Endothelial cell of umbilical vein (primary cell): Measurements from ENCODE around the gene IGFBPL1. TPM values are rescaled to one million over a fixed set of nuclear protein-coding genes. Genes with fewer than 3 reads are reported as not detected.

Source experiments
- BruUV-seq: library from RNA; stranded (reverse); fragments of 400-500 nt; replicated peaks from 2 replicates; lab custom pipeline; 2021; lab: Mats Ljungman, UMichigan
- CTCF ChIA-PET: fragments of 300-600, 350-600 bp; sonication (Branson Sonifier 250); formaldehyde crosslinking; loops from one replicate; lab custom pipeline; 2021; ENCODE audit warnings: antibody characterized with exemption, inconsistent platforms; lab: Charles Lee
- POLR2A ChIA-PET: fragments of 300-600, 350-600 bp; sonication (Branson Sonifier 250); formaldehyde crosslinking; loops from one replicate; lab custom pipeline; 2021; ENCODE audit warnings: antibody characterized with exemption, inconsistent platforms; lab: Charles Lee
- DNase-seq: peaks from one replicate; pipeline ENCODE4 v3.0.0-alpha.2; 2011; ENCODE audit warnings: low read depth, low spot score
- FAIRE-seq: peaks from 2 replicates; lab custom pipeline; 2011; peaks lifted over from hg19 to GRCh38; lab: Jason Lieb, UNC
- H2AFZ ChIP-seq: 2 replicates; pipeline ENCODE4 v1.6.0; 2012; ENCODE audit warnings: low read depth, low read length, control low read depth, inconsistent platforms
- H3K27ac ChIP-seq: 2 replicates; pipeline ENCODE4 v1.5.1; 2011; ENCODE audit warnings: low read depth, mild to moderate bottlenecking, control low read depth, low read length, moderate library complexity; ENCODE audit not compliant: insufficient read depth
- H3K27me3 ChIP-seq, 2 experiments: 2 replicates each; pipeline versions ENCODE4 v1.6.0 to v1.6.1; 2011; ENCODE audit warnings: low read length in 2 of 2, mixed read lengths in 1 of 2; ENCODE audit not compliant: control insufficient read depth in 2 of 2, insufficient read depth in 2 of 2
- H3K36me3 ChIP-seq, 2 experiments: 2 replicates in 1 of 2; 3 replicates in 1 of 2; pipeline ENCODE4 v1.5.1; 2011; ENCODE audit warnings: low read length in 2 of 2, mild to moderate bottlenecking in 1 of 2, moderate library complexity in 1 of 2; ENCODE audit not compliant: control insufficient read depth in 2 of 2, insufficient read depth in 2 of 2; ENCODE audit errors: extremely low read depth in 1 of 2
- H3K4me1 ChIP-seq: 3 replicates; pipeline ENCODE4 v1.5.1; 2011; ENCODE audit warnings: mild to moderate bottlenecking, low read length; ENCODE audit not compliant: control insufficient read depth, insufficient read depth; ENCODE audit errors: extremely low read depth
- H3K4me2 ChIP-seq: 2 replicates; pipeline ENCODE4 v1.6.1; 2011; ENCODE audit warnings: low read length, control low read depth, mixed read lengths; ENCODE audit not compliant: insufficient read depth
- H3K4me3 ChIP-seq, 3 experiments: fragments of 200-600 bp in 1 of 3; sonication (generic), shearing (Covaris generic) in 1 of 3; replicated peaks in 1 of 3; 2 replicates each; pipeline ENCODE4 v1.5.1; 2011 to 2016; ENCODE audit warnings: control low read depth in 3 of 3, low read length in 3 of 3, mild to moderate bottlenecking in 2 of 3, inconsistent platforms in 1 of 3, low read depth in 1 of 3, moderate library complexity in 1 of 3; ENCODE audit not compliant: insufficient read depth in 1 of 3
- H3K79me2 ChIP-seq: 2 replicates; pipeline ENCODE4 v1.6.0; 2012; ENCODE audit warnings: low read length, inconsistent platforms; ENCODE audit not compliant: control insufficient read depth, insufficient read depth
- H3K9ac ChIP-seq: replicated peaks from 2 replicates; pipeline ENCODE3; 2011; ENCODE audit warnings: low read length, control low read depth; ENCODE audit not compliant: insufficient read depth; ENCODE audit errors: extremely low read depth
- H3K9me1 ChIP-seq: replicated peaks from 3 replicates; pipeline ENCODE4 v1.6.0; 2011; ENCODE audit warnings: mild to moderate bottlenecking, low read length; ENCODE audit not compliant: control insufficient read depth, insufficient read depth; ENCODE audit errors: extremely low read depth
- H3K9me3 ChIP-seq: replicated peaks from 2 replicates; pipeline ENCODE4 v1.5.1; 2012; ENCODE audit warnings: low read length, inconsistent platforms; ENCODE audit not compliant: control insufficient read depth, insufficient read depth
- H4K20me1 ChIP-seq: replicated peaks from 2 replicates; pipeline ENCODE3; 2011; ENCODE audit warnings: mild to moderate bottlenecking, low read length; ENCODE audit not compliant: control insufficient read depth, insufficient read depth; ENCODE audit errors: extremely low read depth
- EZH2 ChIP-seq: IDR thresholded peaks from 2 replicates; pipeline ENCODE4 v1.6.1; 2012; ENCODE audit warnings: borderline replicate concordance, low read depth, mild to moderate bottlenecking, moderate library complexity, low read length, inconsistent platforms; ENCODE audit not compliant: severe bottlenecking
- FOS ChIP-seq: IDR thresholded peaks from 2 replicates; pipeline ENCODE4 v1.6.1; 2011; ENCODE audit warnings: mild to moderate bottlenecking, low read length, moderate library complexity, borderline replicate concordance; ENCODE audit not compliant: insufficient read depth
- GATA2 ChIP-seq: IDR thresholded peaks from 2 replicates; pipeline ENCODE4 v1.7.0; 2011; ENCODE audit warnings: low read depth, mild to moderate bottlenecking, moderate library complexity, mixed read lengths, low read length; ENCODE audit not compliant: insufficient read length, insufficient read depth
- JUN ChIP-seq: IDR thresholded peaks from 2 replicates; pipeline ENCODE4 v1.6.1; 2011; ENCODE audit warnings: borderline replicate concordance, low read depth; ENCODE audit not compliant: insufficient read length, insufficient read depth
- MYC ChIP-seq: IDR thresholded peaks from one replicate; pipeline ENCODE4 v1.6.1; 2011; ENCODE audit warnings: mild to moderate bottlenecking, low read depth, low read length
- POLR2A ChIP-seq: IDR thresholded peaks from 2 replicates; pipeline ENCODE4 v1.6.1; 2012; ENCODE audit warnings: low read depth, mild to moderate bottlenecking, control low read depth, low read length
- POLR2AphosphoS5 ChIP-seq: IDR thresholded peaks from 2 replicates; pipeline ENCODE4 v1.6.1; 2012; ENCODE audit warnings: low read depth, mild to moderate bottlenecking, control low read depth, low read length, moderate library complexity; ENCODE audit not compliant: insufficient read depth
- dilution Hi-C: fragments of 300-500 bp; cut with MboI; formaldehyde crosslinking; loops from one replicate; pipeline ENCODE4 v1.15.0; 2019; ENCODE audit warnings: low sequenced_read_pairs; ENCODE audit not compliant: extremely low pct_ligation_motif_present
- intact Hi-C: fragments of 100-400 bp; cut with micrococcal nuclease; formaldehyde crosslinking; loops from one replicate; pipeline ENCODE4 v1.10.0; 2022
- polyA plus RNA-seq, 4 experiments: library from polyadenylated mRNA; depleted of rRNA in 3 of 4; stranded (reverse) in 3 of 4; unstranded in 1 of 4; fragments of >200 nt; gene quantifications; 2 replicates each; pipeline versions ENCODE4 v1.2.1 to v1.2.3, GENCODE V29; 2011 to 2012; ENCODE audit warnings: missing spikeins in 1 of 4
- total RNA-seq: library from RNA; stranded (reverse); gene quantifications from 2 replicates; pipeline ENCODE4 v1.2.3, GENCODE V29; 2021
- TF ChIP-seq, protein P1 (sequence below), 2 donors: IDR thresholded peaks; 1 replicate in 1 of 2; 2 replicates in 1 of 2; pipeline ENCODE4 v1.5.1; 2011; ENCODE audit warnings: low read length in 2 of 2, mild to moderate bottlenecking in 2 of 2, moderate library complexity in 2 of 2, control low read depth in 1 of 2, inconsistent platforms in 1 of 2, low read depth in 1 of 2; ENCODE audit not compliant: insufficient read depth in 1 of 2; ENCODE audit errors: extremely low read depth in 1 of 2
- TF ChIP-seq, protein P2 (sequence below): IDR thresholded peaks from 2 replicates; pipeline ENCODE4 v1.6.1; 2011; ENCODE audit not compliant: insufficient read depth, insufficient read length

Gene IGFBPL1
- total and polyA plus RNA-seq, 2 donors (not counting 3 experiments of a cell fraction or from before 2014, with no cell fraction given), result not detected

- intact Hi-C loops, result no loop called here
- Histone ChIP-seq H3K9ac (no peak overlapping the region), H3K36me3 (no peaks in the 10 kb centered on the region), H2AFZ (no peak overlapping the region), H3K27ac (no peak overlapping the region), H3K4me3 (no peak overlapping the region), H3K27me3 (peaks cover 7 to 9% of the 10 kb centered on the region in 2 experiments), H3K9me1 (no peaks in the 10 kb centered on the region), H3K9me3 (no peaks in the 10 kb centered on the region), H3K79me2 (no peaks in the 10 kb centered on the region), H3K4me2 (no peak overlapping the region), H4K20me1 (no peaks in the 10 kb centered on the region), H3K4me1 (no peaks in the 10 kb centered on the region)
- BruUV-seq, result no TSS peak
- TF ChIP-seq FOS, result no peak
- TF ChIP-seq, protein P1, sequence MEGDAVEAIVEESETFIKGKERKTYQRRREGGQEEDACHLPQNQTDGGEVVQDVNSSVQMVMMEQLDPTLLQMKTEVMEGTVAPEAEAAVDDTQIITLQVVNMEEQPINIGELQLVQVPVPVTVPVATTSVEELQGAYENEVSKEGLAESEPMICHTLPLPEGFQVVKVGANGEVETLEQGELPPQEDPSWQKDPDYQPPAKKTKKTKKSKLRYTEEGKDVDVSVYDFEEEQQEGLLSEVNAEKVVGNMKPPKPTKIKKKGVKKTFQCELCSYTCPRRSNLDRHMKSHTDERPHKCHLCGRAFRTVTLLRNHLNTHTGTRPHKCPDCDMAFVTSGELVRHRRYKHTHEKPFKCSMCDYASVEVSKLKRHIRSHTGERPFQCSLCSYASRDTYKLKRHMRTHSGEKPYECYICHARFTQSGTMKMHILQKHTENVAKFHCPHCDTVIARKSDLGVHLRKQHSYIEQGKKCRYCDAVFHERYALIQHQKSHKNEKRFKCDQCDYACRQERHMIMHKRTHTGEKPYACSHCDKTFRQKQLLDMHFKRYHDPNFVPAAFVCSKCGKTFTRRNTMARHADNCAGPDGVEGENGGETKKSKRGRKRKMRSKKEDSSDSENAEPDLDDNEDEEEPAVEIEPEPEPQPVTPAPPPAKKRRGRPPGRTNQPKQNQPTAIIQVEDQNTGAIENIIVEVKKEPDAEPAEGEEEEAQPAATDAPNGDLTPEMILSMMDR (IDR thresholded peaks at IDR 0.05; ENCODE audit: extremely low read depth in 1 of 2, insufficient read depth in 1 of 2, low read depth in 1 of 2, low read length in 2 of 2), result no peak
- TF ChIP-seq POLR2A, result no peak
- TF ChIP-seq, protein P2, sequence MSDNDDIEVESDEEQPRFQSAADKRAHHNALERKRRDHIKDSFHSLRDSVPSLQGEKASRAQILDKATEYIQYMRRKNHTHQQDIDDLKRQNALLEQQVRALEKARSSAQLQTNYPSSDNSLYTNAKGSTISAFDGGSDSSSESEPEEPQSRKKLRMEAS, result no peak
- no peak for TF ChIP-seq MYC
- TF ChIP-seq GATA2, result no peak
- TF ChIP-seq JUN, result no peak
- TF ChIP-seq POLR2AphosphoS5, result no peak
- no peak for TF ChIP-seq EZH2
- DNase-seq, result no peak
- POLR2A ChIA-PET, result interaction anchor here (0.6 kb wide), 1 partner anchor 229 kb away, joined by 3 read pairs; no protein-coding TSS in a partner anchor
- CTCF ChIA-PET, result no interaction called here
- FAIRE-seq, result no peak
- dilution Hi-C loops, result no loop called here
These were observed 43.1 kb upstream of the IGFBPL1 start for GRCh38 chr9:38467404-38467803.
